Hematopoietic multipotent progenitor cell treated with erythropoietin and hydrocortisone succinate and interleukin-3 and kit ligand, for 15 days (in vitro differentiated cells): ENCODE measurements around the gene VCP.

Experiments used
- DNase-seq: peaks from one replicate; pipeline ENCODE4 v3.0.0-alpha.2; 2015; ENCODE audit warnings: low spot score

VCP gene

GRCh38 chr9:35072461-35073278 is at the start of gene VCP:
Gene VCP (minus strand): TSS chr9:35072625. CDS start chr9:35072353, 272 bp downstream.
- DNase-seq: peak; percentile 98

- DNase-seq: peak; percentile 93
These were observed 44.6 kb upstream of the VCP start for GRCh38 chr9:35116898-35117551.

- DNase-seq: no peak
These were observed 44.1 kb upstream of the VCP start for GRCh38 chr9:35116539-35116897.

GRCh38 chr9:35115680-35116538 is 43.5 kb upstream of the VCP start, which contains the start of gene ATOSB:
Gene ATOSB (minus strand): TSS chr9:35115862. CDS start chr9:35108274, 7,588 bp downstream.
- peak; percentile 93 for DNase-seq

GRCh38 chr9:35114840-35115628 is 42.6 kb upstream of the VCP start:
- DNase-seq: peak; percentile 71

GRCh38 chr9:35114113-35114839 is 41.9 kb upstream of the VCP start:
- peak; percentile 85 for DNase-seq

- peak; percentile 78 for DNase-seq
These were observed 40.0 kb upstream of the VCP start for GRCh38 chr9:35112257-35113020.

GRCh38 chr9:35111001-35111933 is 38.8 kb upstream of the VCP start:
- peak; percentile 100 for DNase-seq

- peak; percentile 92 for DNase-seq
These were observed 37.9 kb upstream of the VCP start for GRCh38 chr9:35110327-35110761.

GRCh38 chr9:35108946-35109575 is 36.6 kb upstream of the VCP start:
- peak; percentile 95 for DNase-seq

GRCh38 chr9:35108461-35108860 is 36.0 kb upstream of the VCP start:
- DNase-seq: peak; percentile 23

- peak; percentile 67 for DNase-seq
These were observed 35.2 kb upstream of the VCP start for GRCh38 chr9:35107297-35108290.

- DNase-seq: no peak
These were observed 33.9 kb upstream of the VCP start for GRCh38 chr9:35106343-35106730.

- no peak for DNase-seq
These were observed 33.3 kb upstream of the VCP start for GRCh38 chr9:35105571-35106342.

GRCh38 chr9:35105126-35105525 is 32.7 kb upstream of the VCP start:
- DNase-seq: no peak

- no peak for DNase-seq
These were observed 32.2 kb upstream of the VCP start for GRCh38 chr9:35104586-35104985.
